GM20000 (cell line): Measurements from ENCODE around the gene CCL23.
"Not testable (repeated sequence)": the region's sequence is repeated elsewhere in the genome, so short reads cannot be mapped to it uniquely, and the experiment has no call there.

Experiments used
- DNase-seq: peaks from one replicate; pipeline ENCODE4 v3.0.0; 2012; ENCODE audit warnings: low spot score
- TF ChIP-seq, protein P1 (sequence below): IDR thresholded peaks from 2 replicates; pipeline ENCODE4 v1.5.1; 2012; ENCODE audit warnings: mild to moderate bottlenecking, control low read depth; ENCODE audit errors: extremely low read depth, missing control alignments

CCL23 gene

DNA sequence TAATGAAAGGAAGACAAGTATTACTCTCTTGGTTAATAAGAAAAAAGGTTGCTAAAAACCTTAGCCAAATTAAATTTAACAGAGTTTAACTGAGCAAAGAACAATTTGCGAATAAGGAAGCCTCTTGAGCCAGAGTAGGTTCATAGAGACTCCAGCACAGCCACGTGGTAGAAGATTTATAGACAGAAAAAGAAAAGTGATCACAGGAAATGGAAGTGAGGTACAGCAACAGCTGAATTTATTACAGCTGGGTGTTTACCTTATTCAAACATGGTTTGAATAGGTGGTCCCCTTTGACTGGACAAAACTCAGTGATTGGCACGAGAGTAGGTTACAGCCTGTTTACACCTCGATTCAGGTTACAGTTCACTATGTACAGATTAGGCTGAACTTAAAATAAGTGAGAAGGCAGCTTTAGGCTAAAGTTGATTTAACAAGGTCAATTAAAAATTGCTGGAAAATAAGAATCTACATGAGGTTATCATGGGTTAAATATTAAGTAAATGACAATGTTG is 13.1 kb downstream of the CCL23 start:
- DNase-seq = no peak
- TF ChIP-seq, protein P1, sequence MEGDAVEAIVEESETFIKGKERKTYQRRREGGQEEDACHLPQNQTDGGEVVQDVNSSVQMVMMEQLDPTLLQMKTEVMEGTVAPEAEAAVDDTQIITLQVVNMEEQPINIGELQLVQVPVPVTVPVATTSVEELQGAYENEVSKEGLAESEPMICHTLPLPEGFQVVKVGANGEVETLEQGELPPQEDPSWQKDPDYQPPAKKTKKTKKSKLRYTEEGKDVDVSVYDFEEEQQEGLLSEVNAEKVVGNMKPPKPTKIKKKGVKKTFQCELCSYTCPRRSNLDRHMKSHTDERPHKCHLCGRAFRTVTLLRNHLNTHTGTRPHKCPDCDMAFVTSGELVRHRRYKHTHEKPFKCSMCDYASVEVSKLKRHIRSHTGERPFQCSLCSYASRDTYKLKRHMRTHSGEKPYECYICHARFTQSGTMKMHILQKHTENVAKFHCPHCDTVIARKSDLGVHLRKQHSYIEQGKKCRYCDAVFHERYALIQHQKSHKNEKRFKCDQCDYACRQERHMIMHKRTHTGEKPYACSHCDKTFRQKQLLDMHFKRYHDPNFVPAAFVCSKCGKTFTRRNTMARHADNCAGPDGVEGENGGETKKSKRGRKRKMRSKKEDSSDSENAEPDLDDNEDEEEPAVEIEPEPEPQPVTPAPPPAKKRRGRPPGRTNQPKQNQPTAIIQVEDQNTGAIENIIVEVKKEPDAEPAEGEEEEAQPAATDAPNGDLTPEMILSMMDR = no peak

DNA sequence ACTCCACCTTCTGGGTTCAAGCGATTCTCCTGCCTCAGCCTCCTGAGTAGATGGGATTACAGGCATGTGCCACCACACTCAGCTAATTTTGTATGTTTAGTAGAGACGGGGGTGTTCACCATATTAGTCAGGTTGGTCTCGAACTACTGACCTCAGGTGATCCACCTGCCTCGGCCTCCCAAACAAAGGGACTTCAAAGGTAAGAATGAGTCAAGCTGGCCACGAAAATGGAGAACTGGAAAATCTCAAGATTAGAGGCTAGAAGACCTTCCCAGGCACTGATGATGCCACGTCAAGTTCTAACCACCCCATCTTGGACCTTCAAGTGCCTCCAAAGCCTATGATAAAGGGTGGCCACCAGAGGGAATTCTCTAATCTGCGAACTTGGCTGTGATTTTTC is 15.1 kb downstream of the CCL23 start:
- TF ChIP-seq, protein P1 = no peak

GRCh38 chr17:36001862-36002603 is 15.7 kb downstream of the CCL23 start:
- DNase-seq = no peak
- TF ChIP-seq, protein P1 = no peak

More for the DNA sequence above, 15.1 kb downstream of the CCL23 start:
- no peak for DNase-seq

DNA sequence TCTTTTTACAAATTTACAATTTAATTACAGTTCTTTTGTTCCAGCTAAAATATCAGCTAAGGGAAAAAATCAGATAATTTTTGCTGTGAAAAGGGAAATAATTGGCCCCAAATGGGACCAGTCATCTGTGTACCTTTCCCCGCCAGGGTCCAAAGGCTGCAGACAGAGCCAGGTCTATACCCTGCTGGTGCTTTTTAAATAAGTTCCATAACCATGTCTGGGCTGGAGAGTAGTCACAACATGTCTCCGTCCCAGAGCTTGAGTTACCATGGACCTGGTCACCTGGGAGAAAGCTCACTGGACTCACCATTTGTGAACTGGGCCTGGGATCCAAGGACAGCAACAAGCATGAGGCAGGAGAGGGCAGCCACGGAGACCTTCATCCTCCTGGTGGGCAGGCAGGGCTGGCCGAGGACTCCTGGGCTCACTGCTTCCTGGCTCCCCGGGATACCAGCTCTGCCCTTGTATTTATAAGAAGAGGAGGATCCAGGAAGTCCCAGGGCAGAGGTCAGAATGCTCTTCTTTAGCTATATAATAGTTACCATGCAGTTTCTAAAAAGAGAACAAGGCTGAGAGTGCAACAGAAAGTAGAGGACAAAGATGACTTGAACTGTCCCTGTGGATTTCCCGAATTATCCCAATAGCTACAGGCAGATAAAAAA is 16.5 kb downstream of the CCL23 start, which contains the start of gene CCL15:
Gene CCL15 (minus strand): TSS at position 444 of the 662 bp plus-strand sequence. CDS start 61 bp downstream, at position 383.
- no peak for DNase-seq
- TF ChIP-seq, protein P1 = no peak

DNA sequence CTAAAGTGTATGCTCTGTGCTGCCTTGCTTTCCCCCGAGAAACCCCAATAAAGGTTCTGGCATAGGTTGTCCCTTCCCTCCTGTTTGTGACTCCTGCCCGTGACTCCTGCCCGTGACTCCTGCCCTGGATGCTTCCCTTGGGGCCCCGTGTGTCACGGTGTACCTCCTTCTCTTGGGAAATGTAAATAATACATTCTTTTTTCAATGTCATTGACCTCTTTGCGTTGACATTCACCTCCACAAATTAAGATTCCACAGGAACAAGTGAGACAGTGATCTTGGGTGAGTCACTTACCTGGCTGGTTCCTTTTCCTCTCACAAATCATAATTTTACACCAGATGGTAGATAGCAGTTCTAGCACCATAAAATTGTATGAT is 17.1 kb downstream of the CCL23 start:
- no peak for DNase-seq
- TF ChIP-seq, protein P1 = no peak

DNA sequence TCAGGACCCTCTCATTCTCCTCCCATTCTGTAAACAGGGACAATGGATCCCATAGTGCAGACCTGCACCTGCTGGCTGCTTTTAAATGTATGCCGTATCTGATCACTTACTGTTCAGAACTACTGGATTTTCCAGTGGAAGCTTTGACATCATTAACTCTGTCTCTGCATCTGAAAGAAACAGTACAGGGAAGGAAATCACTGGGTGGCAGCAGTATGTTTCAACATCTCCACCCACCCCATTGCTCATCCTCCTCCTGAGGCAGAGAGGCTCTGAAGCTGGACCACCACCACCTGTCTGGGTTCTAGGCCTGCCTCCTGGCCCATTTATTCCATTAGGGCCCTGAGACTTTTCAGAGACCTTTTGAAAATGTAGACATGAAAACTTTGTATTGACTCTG is 19.0 kb downstream of the CCL23 start:
- TF ChIP-seq, protein P1 = no peak

GRCh38 chr17:35998018-35998545 is 19.7 kb downstream of the CCL23 start:
- DNase-seq = no peak

More for the DNA sequence above, 19.0 kb downstream of the CCL23 start:
- DNase-seq = no peak

GRCh38 chr17:35995346-35995745 is 22.4 kb downstream of the CCL23 start:
- not testable (repeated sequence) for DNase-seq

More at GRCh38 chr17:35998018-35998545, 19.7 kb downstream of the CCL23 start:
- TF ChIP-seq, protein P1 = no peak
